Measurements from ENCODE around the gene NSF. TPM values are rescaled to one million over a fixed set of nuclear protein-coding genes. Genes with fewer than 3 reads are reported as not detected.

NSF gene
- total RNA-seq, 1 donor from 2014 or later, result 21.9 TPM

DNA sequence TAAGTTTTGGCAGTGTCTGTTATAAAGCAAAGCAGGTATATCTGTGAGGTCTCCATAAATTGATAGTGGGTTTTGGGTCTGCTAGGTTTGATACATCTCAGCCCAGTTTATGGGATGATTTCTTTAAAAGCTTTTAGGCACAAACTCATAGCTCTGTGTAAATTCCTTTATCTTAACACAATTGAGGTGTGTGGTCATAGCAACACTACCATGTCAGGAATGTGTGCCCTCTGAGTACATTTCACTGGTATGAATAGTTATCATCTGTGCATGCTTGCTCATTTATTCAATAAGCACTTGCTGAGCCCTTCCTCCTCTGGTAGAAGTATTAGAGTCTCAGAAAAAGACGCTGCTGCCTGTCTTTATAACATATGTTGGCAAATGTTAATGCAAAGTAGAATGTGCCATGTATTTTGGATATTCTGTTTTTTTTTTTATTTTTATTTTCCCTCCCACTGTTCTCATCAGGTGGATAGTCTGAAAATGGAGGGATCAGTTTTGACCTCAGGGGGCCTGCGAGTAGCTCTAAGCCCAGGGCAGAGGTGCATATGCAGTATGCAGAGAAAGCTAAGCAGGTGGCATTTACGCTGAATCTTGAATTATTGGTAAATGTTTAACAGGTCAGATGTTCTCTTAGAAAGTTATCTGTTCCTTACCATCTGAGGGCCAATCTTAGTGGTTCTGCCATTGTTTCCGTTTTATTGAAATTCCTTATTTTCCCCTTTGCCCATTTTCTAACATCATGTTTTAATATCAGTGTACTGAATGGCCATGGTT lies 137.3 kb downstream of the NSF start:
- peak; percentile 91 for DNase-seq (ENCODE audit: low read depth)
- FAIRE-seq, result no peak
- TF ChIP-seq, protein P1, sequence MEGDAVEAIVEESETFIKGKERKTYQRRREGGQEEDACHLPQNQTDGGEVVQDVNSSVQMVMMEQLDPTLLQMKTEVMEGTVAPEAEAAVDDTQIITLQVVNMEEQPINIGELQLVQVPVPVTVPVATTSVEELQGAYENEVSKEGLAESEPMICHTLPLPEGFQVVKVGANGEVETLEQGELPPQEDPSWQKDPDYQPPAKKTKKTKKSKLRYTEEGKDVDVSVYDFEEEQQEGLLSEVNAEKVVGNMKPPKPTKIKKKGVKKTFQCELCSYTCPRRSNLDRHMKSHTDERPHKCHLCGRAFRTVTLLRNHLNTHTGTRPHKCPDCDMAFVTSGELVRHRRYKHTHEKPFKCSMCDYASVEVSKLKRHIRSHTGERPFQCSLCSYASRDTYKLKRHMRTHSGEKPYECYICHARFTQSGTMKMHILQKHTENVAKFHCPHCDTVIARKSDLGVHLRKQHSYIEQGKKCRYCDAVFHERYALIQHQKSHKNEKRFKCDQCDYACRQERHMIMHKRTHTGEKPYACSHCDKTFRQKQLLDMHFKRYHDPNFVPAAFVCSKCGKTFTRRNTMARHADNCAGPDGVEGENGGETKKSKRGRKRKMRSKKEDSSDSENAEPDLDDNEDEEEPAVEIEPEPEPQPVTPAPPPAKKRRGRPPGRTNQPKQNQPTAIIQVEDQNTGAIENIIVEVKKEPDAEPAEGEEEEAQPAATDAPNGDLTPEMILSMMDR (IDR thresholded peaks at IDR 0.05; ENCODE audit: insufficient read depth, low read length, severe bottlenecking), result no peak

DNA sequence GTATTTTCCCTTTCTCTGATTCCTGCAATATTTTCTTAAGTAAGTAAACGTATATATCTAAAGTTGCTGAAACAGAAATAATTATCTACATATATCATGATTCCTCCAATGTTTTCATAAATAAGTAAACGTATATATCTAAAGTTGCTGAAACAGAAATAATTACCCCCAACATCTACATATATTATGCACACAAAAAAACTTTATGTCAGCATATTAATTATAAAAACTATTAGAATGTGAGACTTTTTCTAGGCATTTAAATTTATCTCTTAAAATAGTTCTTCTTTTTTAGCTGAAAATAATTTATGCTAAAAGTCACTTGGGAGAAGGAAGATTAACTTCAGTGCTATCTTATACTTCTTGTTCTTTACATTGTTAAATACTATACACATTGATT lies 139.6 kb downstream of the NSF start:
- TF ChIP-seq, protein P1 (IDR thresholded peaks at IDR 0.05; ENCODE audit: insufficient read depth, low read length, severe bottlenecking), result no peak
- no peak for FAIRE-seq
- Histone ChIP-seq H3K36me3 (ENCODE audit: control insufficient read depth, insufficient read depth, low read length) (no peaks in the 10 kb centered on the region), H3K27me3 (ENCODE audit: control insufficient read depth, insufficient read depth, low read length) (no peaks in the 10 kb centered on the region), H3K4me3 (ENCODE audit: low read depth, low read length) (no peak overlapping the region)
- no peak for DNase-seq (ENCODE audit: low read depth)

More for the DNA sequence above, 137.3 kb downstream of the NSF start:
- Histone ChIP-seq H3K4me3 (ENCODE audit: low read depth, low read length) (no peak overlapping the region), H3K27me3 (ENCODE audit: control insufficient read depth, insufficient read depth, low read length) (no peaks in the 10 kb centered on the region), H3K36me3 (ENCODE audit: control insufficient read depth, insufficient read depth, low read length) (no peaks in the 10 kb centered on the region)

DNA sequence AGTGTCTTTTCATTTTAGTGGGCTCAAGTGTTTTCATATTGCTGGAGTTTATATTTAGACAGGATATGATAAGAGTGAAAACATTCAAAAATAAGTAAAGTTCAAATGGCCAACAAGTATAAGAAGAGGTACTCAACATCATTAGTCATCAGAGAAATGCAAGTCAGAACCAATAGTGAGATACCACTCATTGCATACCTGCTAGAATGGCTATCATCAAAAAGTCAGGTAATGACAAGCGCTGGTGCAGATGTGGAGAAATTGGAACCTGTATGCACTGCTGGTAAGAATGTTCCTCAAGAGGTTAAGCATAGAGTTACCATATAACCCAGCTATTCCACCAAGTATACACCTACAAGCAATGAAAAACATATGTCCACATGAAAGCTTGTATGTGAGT lies 140.2 kb downstream of the NSF start:
- Histone ChIP-seq H3K36me3 (ENCODE audit: control insufficient read depth, insufficient read depth, low read length) (no peaks in the 10 kb centered on the region), H3K27me3 (ENCODE audit: control insufficient read depth, insufficient read depth, low read length) (no peaks in the 10 kb centered on the region), H3K4me3 (ENCODE audit: low read depth, low read length) (no peak overlapping the region)
- FAIRE-seq (no peak), DNase-seq (ENCODE audit: low read depth) (peak; percentile 90)
- TF ChIP-seq, protein P1 (IDR thresholded peaks at IDR 0.05; ENCODE audit: insufficient read depth, low read length, severe bottlenecking), result no peak

DNA sequence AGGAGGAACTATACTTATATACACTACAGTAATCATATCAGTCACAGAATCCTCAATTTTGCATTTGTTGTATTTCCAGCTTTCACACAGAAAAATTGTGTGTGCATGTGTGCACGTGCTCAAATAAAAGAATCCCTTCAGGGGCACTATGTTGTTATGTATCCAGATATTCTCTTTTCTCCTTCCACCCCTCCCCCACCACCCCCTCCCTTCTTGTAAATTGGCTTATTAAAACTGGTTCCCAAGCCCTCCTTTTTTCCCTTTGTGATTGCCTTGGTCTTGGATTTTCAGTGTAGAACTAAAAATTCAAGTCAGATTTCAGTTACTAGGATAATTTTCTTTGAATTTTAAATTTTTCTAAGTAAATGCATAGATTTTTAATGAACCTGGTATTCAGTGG lies 141.7 kb downstream of the NSF start:
- no peak overlapping the region for H3K4me3 ChIP-seq (ENCODE audit: low read depth, low read length)
- FAIRE-seq, result no peak
- DNase-seq (ENCODE audit: low read depth), result no peak
- no peaks in the 10 kb centered on the region for H3K27me3 ChIP-seq (ENCODE audit: control insufficient read depth, insufficient read depth, low read length)
- TF ChIP-seq, protein P1 (IDR thresholded peaks at IDR 0.05; ENCODE audit: insufficient read depth, low read length, severe bottlenecking), result no peak
- H3K36me3 ChIP-seq (ENCODE audit: control insufficient read depth, insufficient read depth, low read length), result no peaks in the 10 kb centered on the region

DNA sequence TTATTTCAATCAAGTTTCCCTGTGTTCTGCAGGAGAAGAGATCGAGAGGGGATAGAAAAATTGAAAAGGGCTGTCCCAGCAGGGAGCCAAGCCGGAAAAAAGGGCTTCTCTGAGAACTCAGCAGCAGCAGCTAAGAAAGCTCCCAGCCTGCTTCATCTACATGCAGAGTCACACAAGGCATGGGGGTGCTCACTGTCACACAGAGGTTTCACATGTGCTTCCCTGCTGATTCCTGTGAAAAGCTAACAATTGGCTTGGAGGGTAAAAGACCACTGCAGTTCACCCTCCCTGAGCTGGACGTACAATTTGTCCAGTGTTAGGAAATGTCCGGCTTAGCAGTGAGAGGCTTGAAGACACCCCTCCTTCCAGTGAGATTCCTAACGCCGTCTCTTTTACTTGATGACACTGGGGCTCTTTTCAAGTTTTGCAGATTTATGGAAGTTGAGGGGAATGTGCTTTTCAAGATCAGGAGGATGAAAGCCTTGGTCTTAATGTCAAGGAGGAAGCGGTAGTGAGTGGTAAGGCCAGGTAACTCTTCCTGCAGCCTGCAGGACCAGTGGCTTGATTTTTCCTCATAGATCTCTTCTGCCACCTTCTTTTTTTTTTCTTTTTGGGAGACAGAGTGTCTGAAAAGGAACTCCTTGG lies 142.4 kb downstream of the NSF start:
- DNase-seq (ENCODE audit: low read depth), result no peak
- no peaks in the 10 kb centered on the region for H3K36me3 ChIP-seq (ENCODE audit: control insufficient read depth, insufficient read depth, low read length)
- H3K4me3 ChIP-seq (ENCODE audit: low read depth, low read length), result no peak overlapping the region
- no peaks in the 10 kb centered on the region for H3K27me3 ChIP-seq (ENCODE audit: control insufficient read depth, insufficient read depth, low read length)
- TF ChIP-seq, protein P1 (IDR thresholded peaks at IDR 0.05; ENCODE audit: insufficient read depth, low read length, severe bottlenecking), result no peak
- no peak for FAIRE-seq

Data from bronchial epithelial cell (primary cell).